LHCN-M2 (cell line): ENCODE results near the gene PCBP3. TPM values are rescaled to one million over a fixed set of nuclear protein-coding genes. Genes with fewer than 3 reads are reported as not detected.
A peak's percentile ranks its signal among the peaks of the same experiment; 100 is the strongest.

Experiments
- DNase-seq: peaks from one replicate; pipeline ENCODE4 v3.0.0-alpha.2; 2012; ENCODE audit warnings: low read depth
- total RNA-seq: library from RNA; depleted of rRNA; stranded (reverse); fragments of >200 nt; gene quantifications from 2 replicates; pipeline ENCODE4 v1.2.3, GENCODE V29; 2014

Gene PCBP3
- total RNA-seq, 1 experiment from 2014 or later: 3.8 TPM

GRCh38 chr21:45724994-45725843 is 81.7 kb downstream of the PCBP3 start:
- DNase-seq: no peak

DNA sequence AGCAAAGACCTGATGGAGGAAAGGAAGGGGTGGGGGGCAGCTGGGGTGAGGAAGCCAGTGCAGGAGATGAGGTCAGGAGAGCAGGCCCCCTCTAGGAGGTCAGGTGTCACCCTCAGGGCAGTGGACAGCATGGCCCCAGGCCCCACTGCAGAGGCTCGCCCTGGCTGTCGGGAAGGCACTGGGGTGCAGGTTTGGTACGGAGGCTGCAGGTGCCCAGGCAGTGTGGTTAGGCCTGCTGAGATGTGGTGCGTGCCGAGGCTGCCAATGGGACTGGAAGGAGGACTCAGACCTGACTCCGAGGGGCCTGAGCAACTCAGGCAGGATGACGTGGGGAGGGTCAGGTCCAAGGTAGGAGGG is 82.3 kb downstream of the PCBP3 start:
- DNase-seq: no peak

- DNase-seq: no peak
Observed at GRCh38 chr21:45726438-45726837, 82.9 kb downstream of the PCBP3 start.

GRCh38 chr21:45727390-45727789 is 83.9 kb downstream of the PCBP3 start:
- DNase-seq: no peak

DNA sequence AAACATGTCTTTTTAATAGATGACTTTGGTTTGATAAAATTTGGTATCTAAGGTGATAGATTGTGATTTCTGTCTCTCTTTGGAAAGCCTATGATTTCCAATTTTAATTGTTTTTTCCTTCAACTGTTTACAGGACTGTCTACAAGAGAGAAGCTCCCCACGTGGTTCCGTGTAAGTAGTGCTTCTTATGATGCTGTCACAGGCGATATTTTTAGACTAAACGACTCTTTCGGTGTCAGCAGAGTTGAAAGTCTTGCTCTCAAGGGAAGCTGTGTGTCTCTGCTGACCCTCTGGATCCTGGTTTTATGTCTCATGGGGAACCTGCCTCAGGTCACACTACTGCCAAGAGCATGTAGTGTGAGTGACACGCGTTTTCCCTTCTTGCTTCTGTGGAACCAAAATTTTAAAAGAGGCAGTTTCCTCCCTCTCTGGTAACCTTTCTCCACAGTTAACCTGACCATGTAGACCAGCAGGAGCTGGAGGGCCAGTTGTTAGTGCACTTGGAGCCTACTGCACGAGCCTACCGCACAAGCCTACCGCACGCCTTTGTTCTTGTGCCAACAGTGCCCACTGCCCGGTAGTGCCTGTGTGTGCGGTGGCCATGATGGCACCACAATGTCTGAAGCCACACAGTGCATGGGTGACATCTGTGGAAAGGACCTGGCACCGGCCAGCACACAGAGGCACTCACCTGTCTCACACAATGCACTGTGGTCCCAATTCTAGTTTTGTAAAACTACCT is 91.9 kb downstream of the PCBP3 start:
- DNase-seq: no peak

- no peak for DNase-seq
Observed at GRCh38 chr21:45736042-45736689, 92.6 kb downstream of the PCBP3 start.

- no peak for DNase-seq
Observed at GRCh38 chr21:45736690-45737484, 93.4 kb downstream of the PCBP3 start.

- DNase-seq: no peak
Observed at GRCh38 chr21:45737485-45738166, 94.1 kb downstream of the PCBP3 start.

DNA sequence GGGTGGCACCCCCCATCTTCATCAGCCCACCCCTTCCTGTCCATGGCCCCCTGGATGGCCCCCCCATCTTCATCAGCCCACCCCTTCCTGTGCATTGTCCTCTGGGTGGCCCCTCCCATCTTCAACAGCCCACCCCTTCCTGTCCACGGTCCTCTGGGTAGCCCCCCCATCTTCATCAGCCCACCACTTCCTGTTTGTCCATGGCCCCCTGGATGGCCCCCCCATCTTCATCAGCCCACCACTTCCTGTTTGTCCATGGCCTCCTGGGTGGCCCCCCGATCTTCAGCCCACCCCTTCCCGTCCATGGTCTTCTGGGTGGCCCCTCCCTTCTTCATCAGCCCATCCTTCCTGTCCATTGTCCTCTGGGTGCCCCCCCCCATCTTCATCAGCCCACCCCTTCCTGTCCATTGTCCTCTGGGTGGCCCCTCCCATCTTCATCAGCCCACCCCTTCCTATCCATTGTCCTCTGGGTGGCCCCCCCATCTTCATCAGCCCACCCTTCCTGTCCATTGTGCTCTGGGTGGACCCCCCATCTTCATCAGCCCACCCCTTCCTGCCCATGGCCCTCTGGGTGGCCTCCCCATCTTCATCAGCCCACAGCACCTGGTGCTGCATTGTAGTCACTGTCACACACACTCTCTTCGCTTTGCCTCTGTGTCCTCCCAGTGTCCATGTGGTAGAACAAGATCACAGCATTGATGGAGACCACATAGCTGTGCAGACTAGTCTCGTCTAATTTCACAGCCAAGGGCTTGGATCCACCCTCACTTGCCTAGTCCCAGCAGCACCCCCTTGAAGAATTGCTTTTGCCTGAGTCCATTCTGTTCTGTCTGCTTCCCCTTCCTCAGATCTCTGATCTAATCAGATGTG is 95.9 kb downstream of the PCBP3 start:
- DNase-seq: no peak

GRCh38 chr21:45740088-45740440 is 96.5 kb downstream of the PCBP3 start:
- no peak for DNase-seq

GRCh38 chr21:45740491-45741357 is 97.2 kb downstream of the PCBP3 start:
- DNase-seq: no peak

DNA sequence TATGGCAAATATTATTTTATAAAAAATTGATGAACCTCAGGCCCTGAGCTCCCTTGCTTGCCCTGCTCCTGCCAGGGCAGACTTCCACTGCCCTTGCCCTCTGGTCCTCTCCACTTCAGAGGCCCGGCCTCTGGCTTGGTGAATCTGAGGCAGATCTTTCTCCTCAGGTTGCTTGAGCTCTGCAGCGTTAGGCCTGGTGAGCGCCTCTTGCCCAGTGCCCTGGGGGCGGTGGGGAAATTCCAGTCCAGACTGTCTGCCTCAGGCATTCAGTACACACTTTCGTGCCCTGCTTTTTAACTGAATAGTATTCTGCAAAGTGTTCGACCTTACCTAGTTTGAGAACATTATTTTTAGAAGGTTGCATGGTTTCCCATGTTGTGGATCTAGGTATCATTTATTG is 98.2 kb downstream of the PCBP3 start:
- no peak for DNase-seq

DNA sequence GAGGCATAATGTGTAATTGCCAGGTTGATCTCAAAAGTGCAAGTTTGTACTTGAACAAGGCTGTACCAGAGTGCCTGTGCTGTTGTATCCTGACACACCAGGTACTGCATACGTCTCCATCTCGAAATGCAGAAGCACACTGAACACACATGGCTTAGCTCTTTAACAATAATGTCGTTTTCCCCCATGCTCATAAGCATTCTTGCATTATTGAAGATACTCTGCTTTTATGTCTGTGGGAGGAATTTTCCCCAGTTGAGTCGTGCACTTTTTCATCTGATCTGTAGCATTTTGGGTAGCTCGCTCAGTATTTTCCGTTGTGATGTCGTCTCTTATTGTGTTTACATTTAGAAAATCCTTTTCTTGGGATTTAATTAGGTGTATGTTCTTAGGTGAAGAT is 98.7 kb downstream of the PCBP3 start:
- DNase-seq: no peak

DNA sequence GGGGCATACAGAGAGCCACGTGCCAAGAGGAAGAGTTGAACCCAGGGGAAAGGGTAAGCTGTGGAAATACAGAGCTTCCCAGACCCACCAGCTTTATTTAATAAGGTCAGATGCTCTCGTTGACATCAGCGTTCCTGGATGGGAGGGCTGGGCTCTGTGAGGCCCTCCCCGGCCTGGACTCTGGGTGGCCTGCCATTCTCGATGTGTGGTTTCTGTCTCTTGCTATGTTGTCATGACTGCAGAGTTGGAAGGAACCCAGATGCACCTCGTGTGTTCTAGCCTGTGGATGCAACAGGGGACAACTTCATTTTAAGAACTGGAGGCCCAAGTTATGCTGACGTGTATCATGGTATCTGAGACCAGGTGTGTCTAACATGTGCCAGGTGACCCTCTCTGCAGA is 101.7 kb downstream of the PCBP3 start:
- no peak for DNase-seq

GRCh38 chr21:45747233-45747766 is 103.8 kb downstream of the PCBP3 start:
- no peak for DNase-seq

GRCh38 chr21:45747802-45748445 is 104.4 kb downstream of the PCBP3 start:
- DNase-seq: peak; percentile 90

GRCh38 chr21:45748593-45748992 is 105.1 kb downstream of the PCBP3 start:
- DNase-seq: no peak

DNA sequence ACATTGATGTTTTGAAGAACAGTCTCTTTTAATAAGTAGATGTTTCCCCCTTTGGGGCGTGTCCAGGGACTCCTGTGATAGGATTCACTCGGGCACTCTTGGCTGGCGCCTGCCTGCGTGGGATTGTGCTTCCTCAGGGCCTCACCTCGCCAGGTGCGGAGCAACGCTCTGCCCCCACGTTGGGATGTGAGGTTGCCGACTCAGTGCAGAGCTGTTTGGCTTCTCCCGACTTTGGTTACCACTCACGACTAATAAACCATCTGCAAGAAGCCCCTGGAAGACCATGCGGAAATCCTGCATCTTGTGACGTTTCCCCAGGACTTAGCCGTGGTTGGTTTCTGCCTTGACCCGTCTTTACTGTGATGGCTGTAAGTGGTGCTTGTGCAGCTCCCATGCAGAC is 106.4 kb downstream of the PCBP3 start:
- no peak for DNase-seq
